ENCODE measurements around the gene THAP4.

DNA sequence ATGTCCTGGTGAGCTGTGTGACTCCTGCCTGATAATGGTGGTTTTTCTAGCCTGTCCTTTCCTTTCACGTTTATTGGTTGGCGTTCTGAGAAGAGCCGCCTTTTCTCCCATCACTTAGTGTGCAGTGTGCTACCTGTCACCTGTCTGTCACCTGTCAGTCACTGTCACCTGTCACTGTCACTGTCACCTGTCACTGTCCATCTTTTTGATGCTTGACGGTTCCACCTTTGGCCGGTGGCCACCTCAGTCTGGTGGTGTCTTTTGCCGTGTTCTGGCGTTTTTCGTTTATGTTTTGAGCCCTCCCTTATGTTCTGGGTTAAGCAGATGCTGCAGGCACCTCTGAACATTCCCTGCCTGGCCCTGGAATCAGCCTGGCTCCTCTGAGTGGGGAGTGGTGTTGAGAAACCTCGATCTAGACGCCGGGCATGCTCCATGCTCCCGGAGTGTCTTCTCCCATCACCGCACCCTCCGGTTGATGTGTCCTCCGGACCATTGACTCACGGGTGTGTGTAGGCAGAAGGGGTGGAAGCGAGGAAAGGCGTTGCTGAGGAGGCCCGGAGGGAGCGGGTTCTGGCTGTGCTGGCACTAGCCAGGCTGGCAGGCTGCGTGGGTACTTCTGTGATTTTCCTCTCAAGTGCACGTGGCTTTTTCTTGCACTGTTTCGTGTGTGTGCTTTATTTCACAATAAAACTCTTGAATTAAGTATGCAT lies 28.9 kb upstream of the THAP4 start:
- TF ChIP-seq, protein P1, sequence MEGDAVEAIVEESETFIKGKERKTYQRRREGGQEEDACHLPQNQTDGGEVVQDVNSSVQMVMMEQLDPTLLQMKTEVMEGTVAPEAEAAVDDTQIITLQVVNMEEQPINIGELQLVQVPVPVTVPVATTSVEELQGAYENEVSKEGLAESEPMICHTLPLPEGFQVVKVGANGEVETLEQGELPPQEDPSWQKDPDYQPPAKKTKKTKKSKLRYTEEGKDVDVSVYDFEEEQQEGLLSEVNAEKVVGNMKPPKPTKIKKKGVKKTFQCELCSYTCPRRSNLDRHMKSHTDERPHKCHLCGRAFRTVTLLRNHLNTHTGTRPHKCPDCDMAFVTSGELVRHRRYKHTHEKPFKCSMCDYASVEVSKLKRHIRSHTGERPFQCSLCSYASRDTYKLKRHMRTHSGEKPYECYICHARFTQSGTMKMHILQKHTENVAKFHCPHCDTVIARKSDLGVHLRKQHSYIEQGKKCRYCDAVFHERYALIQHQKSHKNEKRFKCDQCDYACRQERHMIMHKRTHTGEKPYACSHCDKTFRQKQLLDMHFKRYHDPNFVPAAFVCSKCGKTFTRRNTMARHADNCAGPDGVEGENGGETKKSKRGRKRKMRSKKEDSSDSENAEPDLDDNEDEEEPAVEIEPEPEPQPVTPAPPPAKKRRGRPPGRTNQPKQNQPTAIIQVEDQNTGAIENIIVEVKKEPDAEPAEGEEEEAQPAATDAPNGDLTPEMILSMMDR (IDR thresholded peaks at IDR 0.05; ENCODE audit: borderline replicate concordance, extremely low read depth, low read length, poor library complexity, severe bottlenecking) = no peak
- no peak for TF ChIP-seq EZH2 (IDR thresholded peaks at IDR 0.05; ENCODE audit: borderline replicate concordance, low read depth, low read length, severe bottlenecking)

All from DND-41 (cell line).